GM12878 (cell line): Measurements from ENCODE around the gene ADARB1.

Experiments used
- BCL11A ChIP-seq: IDR thresholded peaks from 2 replicates; pipeline ENCODE4 v1.6.1; 2011; ENCODE audit warnings: low read depth, low read length
- EZH2 ChIP-seq: IDR thresholded peaks from 2 replicates; pipeline ENCODE4 v1.6.1; 2012; ENCODE audit warnings: low read depth, mild to moderate bottlenecking, control low read depth, inconsistent platforms, low read length, borderline replicate concordance; ENCODE audit not compliant: control insufficient read depth
- NR2C2 ChIP-seq: IDR thresholded peaks from 2 replicates; pipeline ENCODE4 v1.6.1; 2011; ENCODE audit warnings: borderline replicate concordance, low read depth; ENCODE audit not compliant: control insufficient read depth, insufficient read length
- POLR2A ChIP-seq: IDR thresholded peaks from 2 replicates; pipeline ENCODE4 v1.6.1; 2011; ENCODE audit warnings: low read depth, mild to moderate bottlenecking, low read length
- SPI1 ChIP-seq: IDR thresholded peaks from 2 replicates; pipeline ENCODE4 v1.6.1; 2011; ENCODE audit warnings: low read depth, mild to moderate bottlenecking, low read length, moderate library complexity, borderline replicate concordance; ENCODE audit not compliant: insufficient read depth
- TF ChIP-seq, protein P1 (sequence below): IDR thresholded peaks from 2 replicates; pipeline ENCODE4 v1.6.1; 2012; ENCODE audit warnings: low read length, inconsistent platforms

- TF ChIP-seq SPI1: no peak
- TF ChIP-seq, protein P1, sequence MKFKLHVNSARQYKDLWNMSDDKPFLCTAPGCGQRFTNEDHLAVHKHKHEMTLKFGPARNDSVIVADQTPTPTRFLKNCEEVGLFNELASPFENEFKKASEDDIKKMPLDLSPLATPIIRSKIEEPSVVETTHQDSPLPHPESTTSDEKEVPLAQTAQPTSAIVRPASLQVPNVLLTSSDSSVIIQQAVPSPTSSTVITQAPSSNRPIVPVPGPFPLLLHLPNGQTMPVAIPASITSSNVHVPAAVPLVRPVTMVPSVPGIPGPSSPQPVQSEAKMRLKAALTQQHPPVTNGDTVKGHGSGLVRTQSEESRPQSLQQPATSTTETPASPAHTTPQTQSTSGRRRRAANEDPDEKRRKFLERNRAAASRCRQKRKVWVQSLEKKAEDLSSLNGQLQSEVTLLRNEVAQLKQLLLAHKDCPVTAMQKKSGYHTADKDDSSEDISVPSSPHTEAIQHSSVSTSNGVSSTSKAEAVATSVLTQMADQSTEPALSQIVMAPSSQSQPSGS: no peak
- TF ChIP-seq EZH2: no peak
- no peak for TF ChIP-seq BCL11A
- TF ChIP-seq POLR2A: no peak
- no peak for TF ChIP-seq NR2C2
Observed at GRCh38 chr21:45246386-45247320, 172.3 kb downstream of the ADARB1 start.
